GM12874 (cell line): ENCODE measurements around the gene SEC14L2.

Experiments used
- CTCF ChIP-seq: IDR thresholded peaks from 2 replicates; pipeline ENCODE4 v1.5.1; 2011; ENCODE audit warnings: low read depth, mild to moderate bottlenecking, control low read depth, low read length, moderate library complexity; ENCODE audit not compliant: insufficient read depth

Gene SEC14L2

GRCh38 chr22:30392661-30393321, 4.0 kb upstream of the SEC14L2 start:
- no peak for TF ChIP-seq CTCF

GRCh38 chr22:30393322-30393680, 3.5 kb upstream of the SEC14L2 start:
- no peak for TF ChIP-seq CTCF

- TF ChIP-seq CTCF, result no peak
These were observed 2.9 kb upstream of the SEC14L2 start for GRCh38 chr22:30393885-30394284.

GRCh38 chr22:30397656-30398635, 1.1 kb downstream of the SEC14L2 start:
- TF ChIP-seq CTCF, result no peak

GRCh38 chr22:30398685-30399680, 2.2 kb downstream of the SEC14L2 start:
- TF ChIP-seq CTCF, result no peak

- no peak for TF ChIP-seq CTCF
These were observed 2.9 kb downstream of the SEC14L2 start for GRCh38 chr22:30399718-30400117.
